HG03565 (cell line): Measurements from ENCODE around the gene KLKB1.

Experiments used
- ATAC-seq: cut with Tn5 transposase; IDR thresholded peaks from one replicate; pipeline ENCODE4 v1.9.1; 2021; ENCODE audit warnings: mild to moderate bottlenecking, moderate library complexity; ENCODE audit not compliant: unreplicated experiment

The KLKB1 gene

DNA sequence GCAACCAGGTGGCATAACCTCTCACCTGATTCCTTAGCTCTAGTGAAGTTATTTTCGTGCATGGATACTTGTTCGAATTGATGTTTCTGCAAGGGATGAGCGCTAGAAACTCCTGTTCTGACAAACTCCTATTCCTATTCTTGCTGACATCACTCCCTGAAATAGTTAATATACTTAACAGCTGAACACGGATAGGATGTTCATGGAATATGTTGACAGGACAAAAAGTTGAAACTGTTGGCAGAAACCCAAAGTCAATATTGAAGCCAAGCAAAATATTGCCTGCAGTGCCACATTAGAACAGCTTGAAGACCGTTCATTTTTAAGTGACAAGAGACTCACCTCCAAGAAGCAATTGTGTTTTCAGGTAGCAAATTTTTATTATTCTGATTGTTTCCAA lies at the start of gene KLKB1:
Gene KLKB1 (plus strand): TSS at position 287 of the 400 bp plus-strand sequence. CDS start 689 bp downstream, outside the sequence.
- no peak for ATAC-seq

DNA sequence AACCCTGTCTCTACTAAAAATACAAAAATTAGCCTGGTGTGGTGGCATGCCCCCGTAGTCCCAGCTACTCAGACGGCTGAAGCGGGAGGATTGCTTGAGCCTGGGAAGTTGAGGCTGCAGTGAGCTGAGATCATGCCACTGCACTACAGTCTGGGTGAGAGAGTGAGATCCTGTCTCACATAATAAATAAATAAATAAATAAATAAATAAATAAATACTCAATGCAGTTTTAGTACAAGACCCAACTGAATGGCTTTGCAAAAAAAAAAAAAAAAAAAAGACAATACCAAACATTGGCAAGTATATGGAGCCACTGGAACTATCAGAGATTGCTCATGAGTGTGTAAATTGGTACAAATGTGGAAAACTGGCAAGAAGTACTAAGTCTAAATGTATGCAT lies 39.2 kb upstream of the KLKB1 start:
- no peak for ATAC-seq

DNA sequence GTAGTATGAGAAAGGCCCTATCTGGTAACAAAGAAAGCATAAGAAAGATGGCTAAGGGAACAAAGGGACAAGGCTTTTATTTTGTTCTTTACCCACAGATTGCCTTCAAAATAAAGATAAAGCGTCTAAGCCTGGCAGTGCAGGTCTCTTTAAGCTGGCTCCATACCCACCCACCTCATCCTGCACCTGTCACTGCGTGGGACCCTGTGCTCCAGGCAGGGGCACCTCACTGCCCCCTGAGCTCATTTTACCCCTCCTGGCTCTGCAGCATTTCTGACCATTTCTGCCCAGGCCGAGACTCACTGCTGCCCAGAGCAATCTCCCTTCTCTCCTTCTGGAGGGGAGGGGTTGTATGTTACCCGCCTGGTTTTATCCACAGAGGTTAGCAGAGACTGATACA lies 37.7 kb upstream of the KLKB1 start:
- ATAC-seq: no peak

DNA sequence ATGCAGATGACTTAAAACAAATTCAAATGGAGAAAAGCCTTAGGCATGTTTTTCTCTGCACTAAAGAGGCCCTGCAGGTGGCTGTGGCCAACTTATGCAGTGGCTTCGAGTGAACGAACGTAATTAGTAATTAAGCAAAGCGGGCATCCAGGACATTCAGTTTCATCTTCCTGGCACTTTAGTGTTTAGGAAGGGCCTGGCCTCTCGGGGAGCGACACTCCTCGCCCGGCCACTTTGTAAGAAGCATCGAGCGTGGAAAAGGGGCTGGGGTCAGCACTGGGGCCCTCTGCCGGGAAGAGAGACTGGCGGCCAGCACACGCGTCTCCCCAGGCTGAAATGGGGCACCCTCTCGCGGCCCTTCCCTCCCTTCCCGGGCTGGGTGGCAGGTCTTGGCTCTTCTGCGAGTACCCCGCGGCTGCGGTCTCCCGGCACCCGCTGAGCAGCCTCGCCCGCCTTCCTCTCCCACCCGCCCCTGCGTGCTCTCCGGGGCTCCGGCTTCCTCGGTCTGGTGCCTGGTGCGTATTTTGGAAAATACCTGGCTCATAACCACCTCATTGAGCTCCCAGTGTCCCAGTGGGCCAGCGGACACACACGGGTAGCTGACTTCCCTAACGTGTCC lies 36.6 kb upstream of the KLKB1 start:
- ATAC-seq: peak; percentile 7

DNA sequence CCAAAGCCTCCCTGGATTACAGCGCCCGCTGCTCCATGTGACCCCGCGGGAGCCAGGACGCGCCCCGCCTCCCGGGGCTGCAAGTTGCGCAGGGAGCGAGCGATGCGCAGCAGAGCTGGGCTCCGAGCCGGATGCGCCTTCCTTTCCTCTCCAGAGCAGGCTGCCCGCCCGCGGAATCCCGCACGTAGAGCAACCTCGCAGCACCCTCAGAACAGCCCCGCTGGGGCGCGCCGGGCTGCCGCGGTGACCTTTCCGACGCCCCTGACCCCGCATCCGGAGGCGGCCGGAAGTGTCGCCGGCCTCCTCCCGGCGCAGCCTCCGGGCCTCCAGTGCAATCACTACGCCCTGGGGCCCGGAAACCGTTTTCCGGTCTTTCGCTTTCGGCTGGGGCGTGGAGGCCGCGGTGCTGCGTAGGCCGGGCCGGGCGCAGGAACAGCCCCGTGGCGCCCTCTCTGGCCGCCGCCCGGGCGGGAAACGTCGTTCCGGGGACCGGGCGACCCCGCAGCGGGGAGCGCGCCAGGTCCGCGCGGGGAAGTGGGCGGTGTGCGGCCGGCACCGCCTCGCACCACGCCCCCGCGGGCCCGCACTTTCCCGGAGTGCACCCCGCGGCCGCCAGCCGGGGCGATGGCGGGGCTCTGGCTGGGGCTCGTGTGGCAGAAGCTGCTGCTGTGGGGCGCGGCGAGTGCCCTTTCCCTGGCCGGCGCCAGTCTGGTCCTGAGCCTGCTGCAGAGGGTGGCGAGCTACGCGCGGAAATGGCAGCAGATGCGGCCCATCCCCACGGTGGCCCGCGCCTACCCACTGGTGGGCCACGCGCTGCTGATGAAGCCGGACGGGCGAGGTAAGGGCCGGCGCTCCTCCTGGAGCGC lies 35.9 kb upstream of the KLKB1 start, which contains the start of gene CYP4V2:
Gene CYP4V2 (plus strand): TSS at position 368 of the 866 bp plus-strand sequence. CDS start 257 bp downstream, at position 625.
- ATAC-seq: peak; percentile 85

DNA sequence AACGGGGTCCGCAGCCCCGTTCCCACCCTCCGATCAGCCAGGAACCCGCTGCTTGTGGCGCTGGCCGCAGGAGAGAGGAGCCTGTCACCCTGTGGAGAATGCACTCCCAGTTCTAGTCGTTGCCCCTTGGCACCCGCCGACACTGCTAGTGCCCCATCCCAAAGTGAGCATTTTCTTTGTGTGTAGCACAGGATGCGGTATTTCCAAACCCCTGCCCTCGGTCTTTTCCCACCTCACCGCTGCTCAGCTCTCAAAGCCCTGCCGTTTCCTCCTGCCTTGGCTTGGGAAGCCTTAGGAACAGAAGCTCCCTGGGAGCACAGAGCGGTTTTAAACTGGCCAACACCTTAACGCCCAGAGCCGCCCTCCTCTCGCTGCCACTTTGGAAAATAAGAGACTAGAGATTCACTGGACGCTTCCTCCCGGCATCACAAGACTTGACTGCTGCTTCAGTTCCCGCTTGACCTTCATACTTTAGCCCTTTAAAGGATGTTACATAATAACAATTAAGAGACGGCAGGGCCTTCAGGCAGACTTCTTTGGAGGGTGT lies 35.2 kb upstream of the KLKB1 start:
- peak; percentile 2 for ATAC-seq

DNA sequence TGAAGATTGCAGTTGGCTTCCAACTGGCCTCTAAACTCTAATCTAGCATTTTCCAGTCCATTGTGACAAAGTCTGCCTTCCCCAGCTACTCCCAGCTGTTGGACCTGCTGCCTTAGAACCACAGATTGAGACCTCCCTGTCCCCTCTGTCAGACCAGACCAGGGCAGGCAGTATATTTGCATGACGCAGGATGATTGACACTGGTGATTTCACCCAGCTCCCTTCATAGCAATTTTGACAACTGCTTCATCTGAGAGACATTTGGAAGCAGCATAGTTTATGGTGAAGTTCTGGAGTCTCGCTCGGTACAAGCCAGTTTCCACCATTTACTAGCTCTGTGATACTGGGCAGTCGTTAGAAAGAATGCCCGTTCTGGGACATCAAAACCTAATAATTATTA lies 33.5 kb upstream of the KLKB1 start:
- no peak for ATAC-seq

DNA sequence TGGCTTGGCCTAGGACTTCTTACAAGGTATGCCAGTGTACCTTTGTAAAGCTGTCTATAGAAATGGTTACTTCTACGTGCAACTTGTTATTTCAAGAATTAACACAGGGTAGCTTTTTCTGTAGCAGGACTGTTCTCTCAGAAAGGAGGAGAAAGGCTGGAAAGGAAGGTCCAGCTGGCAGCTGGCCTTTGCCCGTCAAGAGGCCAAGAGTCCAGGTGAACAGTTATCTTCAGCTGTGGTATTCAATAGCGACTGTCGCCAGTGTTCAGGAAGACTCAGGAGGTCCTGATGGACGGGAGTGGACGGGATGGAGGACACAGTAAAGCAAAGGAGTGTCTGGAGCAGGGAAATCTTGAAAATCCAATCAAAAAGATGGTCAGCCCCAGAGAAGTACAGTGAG lies 31.2 kb upstream of the KLKB1 start:
- no peak for ATAC-seq

DNA sequence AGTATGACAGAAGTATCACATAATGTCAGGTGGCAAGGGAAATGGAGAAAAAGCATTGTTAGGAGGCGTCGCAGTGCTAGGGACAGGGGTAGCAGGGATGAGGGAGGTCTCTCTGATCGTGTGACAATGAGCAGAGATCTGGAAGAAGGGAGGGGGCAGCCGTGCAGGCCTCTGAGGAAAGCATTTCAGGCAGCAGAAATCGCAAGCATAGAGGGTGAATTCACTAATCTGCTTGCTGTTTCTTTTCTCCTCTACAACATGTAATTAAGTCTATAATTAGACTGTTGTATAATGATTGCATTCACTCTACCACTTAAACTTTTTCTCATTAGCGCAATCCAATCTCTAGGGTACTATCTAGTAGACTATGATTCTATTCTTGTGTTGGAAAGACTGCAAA lies 26.8 kb upstream of the KLKB1 start:
- ATAC-seq: no peak

DNA sequence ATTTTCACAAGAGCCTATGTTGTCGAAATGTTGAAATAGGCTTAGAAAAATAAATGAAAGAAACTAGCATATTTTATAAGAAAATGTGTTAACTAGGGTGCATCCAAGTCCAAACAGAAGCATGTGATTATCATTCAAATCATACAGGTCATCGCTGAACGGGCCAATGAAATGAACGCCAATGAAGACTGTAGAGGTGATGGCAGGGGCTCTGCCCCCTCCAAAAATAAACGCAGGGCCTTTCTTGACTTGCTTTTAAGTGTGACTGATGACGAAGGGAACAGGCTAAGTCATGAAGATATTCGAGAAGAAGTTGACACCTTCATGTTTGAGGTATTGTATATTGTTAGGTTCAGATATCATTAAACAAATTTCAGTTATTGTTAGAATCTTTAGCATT lies 26.3 kb upstream of the KLKB1 start:
- ATAC-seq: no peak

DNA sequence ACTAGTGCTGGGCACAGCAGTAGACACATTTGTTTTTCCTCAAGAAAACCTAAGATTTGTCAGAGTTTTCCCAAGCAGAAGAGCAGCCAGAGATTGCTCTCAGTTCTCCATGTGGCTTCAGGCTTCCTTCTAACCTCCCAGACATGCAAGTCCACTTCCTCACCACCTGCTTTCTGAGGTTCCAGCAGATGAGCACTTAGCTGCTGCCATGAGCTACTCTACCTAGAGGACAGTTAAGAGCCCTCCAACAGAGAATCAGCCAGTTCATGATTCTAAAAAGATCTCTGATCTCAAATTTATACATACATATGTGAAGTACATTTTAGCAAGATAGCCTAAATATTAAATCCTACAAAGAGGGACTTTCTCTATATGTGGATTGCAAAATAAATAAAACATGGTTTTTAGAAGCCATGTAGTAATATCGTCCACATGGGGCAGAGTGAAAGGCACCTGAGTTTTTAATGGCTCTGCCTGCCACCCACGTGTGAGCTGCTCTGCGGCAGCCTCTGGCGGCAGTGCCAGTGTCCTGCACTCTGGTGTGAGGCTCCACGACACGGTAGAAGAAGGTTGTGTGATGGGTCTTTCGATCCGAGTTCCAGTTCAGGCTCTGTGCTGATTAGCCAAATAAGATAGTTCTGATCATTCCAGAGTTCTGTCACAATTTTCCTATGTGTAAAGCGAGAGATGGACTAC lies 25.6 kb upstream of the KLKB1 start:
- ATAC-seq: peak; percentile 98

DNA sequence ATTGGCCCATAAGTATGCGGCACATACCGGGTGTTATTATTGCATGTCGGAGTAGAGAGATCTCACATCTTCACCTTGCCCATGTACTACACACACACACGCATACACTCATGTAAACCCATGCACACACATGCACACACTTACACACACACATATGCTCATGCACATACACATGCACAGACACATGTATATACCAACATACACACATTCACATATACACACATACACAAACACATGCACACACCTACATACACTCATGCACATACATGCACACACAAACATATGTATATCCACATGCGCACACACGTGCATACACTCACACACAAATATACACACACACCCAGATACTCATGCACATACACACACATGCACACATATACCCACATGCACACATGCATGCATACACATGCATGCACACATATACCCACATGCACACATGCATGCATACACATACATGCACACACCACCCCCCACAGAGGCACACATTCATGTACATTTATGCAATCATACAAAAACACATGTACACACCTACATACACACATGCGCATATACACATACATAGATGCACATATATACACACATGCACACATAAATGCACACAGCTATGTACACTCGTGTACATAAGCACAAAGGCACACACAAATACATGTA lies 24.7 kb upstream of the KLKB1 start:
- no peak for ATAC-seq

DNA sequence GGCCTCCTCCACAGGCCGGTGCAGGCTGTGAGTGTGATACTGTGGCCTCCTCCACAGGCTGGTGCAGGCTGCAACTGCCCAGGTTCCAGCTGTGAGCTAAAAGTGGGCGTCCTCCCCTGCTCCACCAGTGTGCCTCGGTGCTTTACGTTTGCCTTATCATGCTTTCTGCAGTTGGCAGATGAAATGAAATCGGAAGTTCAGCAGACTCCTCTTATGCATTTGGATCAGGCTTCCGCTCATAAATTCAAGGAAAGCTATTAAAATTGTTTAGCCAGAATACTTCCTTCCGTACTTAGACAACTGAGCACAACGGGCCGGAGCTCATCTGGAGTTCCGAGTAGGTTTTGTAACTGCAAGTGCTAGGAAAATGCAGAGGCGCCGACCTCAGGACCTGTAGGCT lies 23.9 kb upstream of the KLKB1 start:
- no peak for ATAC-seq

DNA sequence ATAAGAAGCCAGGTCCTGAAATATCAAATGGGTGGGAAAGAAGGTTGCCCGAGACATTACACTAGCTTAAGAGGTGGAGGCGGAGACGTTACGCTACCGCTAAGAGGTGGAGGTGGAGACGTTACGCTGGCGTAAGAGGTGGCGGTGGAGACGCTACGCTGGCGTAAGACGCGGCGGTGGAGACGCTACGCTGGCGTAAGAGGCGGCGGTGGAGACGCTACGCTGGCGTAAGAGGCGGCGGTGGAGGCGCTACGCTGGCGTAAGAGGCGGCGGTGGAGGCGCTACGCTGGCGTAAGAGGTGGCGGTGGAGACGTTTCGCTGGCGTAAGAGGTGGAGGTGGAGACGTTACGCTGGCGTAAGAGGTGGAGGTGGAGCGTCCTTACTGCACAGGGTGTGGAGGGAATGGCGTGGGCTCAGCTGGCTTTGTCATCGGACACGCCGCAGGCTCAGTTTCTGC lies 23.2 kb upstream of the KLKB1 start:
- ATAC-seq: no peak

DNA sequence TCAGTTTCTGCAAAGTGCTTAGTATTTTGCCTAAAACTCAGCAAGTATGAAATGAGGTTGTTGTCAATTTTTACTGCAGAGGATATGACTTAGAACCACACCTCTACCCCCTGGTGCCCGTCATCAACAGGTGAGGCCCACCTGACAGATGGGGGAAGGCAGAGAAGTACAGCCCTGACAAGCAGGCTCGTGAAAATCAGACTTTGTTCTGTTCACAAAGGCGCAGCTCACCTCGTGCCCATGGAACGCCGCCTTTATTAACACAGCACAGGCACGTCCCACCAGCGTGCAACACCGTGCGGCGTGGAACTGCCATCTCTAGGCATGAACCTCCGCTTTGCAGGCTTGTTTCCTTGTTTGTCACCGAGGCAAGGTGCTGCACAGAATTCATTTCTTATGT lies 22.6 kb upstream of the KLKB1 start:
- no peak for ATAC-seq

DNA sequence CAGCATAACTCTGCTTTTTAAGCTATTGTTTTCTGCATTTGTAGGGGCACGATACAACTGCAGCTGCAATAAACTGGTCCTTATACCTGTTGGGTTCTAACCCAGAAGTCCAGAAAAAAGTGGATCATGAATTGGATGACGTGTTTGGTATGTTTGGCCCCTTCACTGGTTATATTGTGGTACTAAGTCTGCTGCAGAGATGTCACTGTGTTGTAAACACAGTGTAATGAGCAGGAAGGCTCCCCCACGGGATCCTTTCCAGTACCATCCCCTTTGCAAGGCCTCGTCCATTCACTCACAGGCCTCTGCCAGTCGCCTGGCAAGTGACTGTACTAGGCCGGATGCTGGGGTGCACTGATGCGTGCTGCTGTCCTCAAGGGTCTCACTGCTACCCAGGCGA lies 22.2 kb upstream of the KLKB1 start:
- no peak for ATAC-seq

DNA sequence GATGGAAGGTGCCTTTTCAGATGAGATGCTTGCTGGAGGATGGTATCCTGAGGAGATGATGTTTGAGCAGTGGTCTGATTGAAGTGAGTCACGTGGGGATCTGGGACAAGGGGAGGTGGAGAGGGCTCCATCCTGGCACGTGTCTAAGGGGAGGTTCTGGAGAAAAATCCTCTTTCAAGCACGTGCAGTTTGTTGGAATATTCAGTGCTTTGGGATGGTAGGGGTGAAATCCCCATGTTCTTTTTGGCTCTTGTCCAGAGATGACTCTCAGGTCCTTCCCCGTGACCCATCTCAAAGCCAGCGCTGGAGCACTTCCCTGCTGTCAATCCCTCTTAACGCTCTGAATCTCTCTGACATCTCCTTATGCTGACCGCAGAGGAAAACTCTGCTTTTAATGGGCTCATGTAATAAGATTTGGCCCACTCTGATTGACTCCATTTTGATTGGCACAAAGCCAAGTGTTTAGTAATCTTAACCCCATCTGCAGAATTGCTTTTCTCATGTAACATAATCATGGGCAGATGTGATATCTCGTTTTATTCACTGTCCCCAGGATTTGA lies 10.8 kb upstream of the KLKB1 start:
- no peak for ATAC-seq

DNA sequence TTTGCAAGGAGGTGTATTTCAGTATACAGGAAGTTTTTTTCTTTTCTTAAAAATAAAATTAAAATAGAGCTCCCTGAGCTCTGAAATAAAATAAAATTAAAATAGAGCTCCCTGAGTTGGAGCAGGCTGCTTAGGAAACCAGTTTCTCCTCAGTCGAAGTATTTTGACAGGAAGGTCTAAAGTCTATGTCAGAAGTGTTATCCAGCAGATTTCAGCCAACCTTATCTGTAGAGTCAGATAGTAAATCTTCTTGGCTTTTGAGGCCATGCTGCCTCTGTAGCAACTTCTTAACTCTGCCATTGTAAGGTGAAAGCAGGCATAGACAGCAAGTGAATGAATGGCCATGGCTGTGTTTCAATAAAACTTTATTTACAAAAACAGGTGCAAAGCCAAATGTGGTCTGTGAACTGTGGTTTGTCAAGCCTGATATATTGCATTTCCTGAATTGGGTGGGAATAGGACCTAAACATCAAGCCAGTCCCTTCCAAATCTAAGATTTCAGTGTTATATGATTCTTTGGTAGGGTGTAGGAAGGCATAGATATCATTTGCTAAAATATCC lies 9.5 kb upstream of the KLKB1 start:
- ATAC-seq: no peak

DNA sequence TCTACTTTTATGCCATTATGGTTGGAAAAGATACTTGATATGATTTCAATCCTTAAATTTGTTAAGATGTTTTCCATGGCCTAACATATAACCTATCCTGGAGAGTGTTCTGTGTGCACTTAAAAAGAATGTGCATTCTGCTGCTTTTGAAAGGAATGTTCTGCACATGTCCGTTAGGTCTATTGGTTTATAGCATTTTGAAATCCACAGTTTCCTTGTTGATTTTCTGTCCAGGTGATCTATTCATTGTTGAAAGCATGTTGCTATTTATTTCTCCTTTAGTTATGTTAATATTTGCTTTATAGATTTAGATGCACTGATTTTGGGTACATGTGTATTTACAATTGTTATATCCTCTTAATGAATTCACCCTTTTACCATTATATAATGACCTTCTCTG lies 5.7 kb upstream of the KLKB1 start:
- ATAC-seq: no peak

DNA sequence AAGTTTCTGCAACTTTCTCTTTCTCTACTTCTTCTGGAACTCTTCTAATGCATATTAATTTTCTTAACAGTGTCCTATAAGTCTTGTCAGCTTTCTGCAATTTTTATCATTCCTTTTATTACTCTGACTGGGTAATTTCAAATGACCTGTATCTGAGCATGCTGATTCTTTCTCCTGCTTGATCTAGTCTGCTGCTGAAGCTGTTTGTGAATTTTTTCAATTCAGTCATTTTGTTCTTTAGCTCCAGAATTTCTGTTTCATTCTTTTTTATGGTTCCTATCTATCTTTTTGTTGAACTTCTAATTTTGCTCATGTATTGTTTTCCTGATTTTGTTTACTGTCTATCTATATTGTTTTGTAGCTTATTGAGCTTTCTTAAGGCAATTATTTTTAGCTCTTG lies 1.5 kb upstream of the KLKB1 start:
- ATAC-seq: no peak
